HG03095 (cell line): ENCODE results near the gene OGA.
A peak's percentile ranks its signal among the peaks of the same experiment; 100 is the strongest.
"Not testable (repeated sequence)": the region's sequence is repeated elsewhere in the genome, so short reads cannot be mapped to it uniquely, and the experiment has no call there.

Experiments
- ATAC-seq: cut with Tn5 transposase; IDR thresholded peaks from one replicate; pipeline ENCODE4 v1.9.1; 2021; ENCODE audit warnings: moderate library complexity; ENCODE audit not compliant: unreplicated experiment

The OGA gene

DNA sequence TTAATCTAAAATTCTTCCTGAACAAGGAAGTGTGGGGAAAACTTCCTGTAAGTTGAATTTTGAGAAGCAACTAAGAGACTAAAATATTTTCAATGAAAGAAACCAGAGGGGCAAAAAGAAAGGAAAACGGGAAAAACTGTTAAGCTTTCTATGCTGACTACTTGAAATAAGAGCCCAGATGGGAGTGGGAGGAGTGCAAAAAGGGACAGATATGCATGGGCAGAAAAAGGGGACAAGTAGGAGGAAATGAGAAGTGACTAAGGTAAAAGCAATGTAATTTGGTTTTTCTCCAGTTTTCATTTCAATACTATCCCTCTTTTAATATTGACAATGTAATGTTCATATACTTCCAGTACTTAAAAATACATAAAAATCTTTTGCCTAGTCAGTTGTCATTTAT is 11.1 kb downstream of the OGA start:
- no peak for ATAC-seq

DNA sequence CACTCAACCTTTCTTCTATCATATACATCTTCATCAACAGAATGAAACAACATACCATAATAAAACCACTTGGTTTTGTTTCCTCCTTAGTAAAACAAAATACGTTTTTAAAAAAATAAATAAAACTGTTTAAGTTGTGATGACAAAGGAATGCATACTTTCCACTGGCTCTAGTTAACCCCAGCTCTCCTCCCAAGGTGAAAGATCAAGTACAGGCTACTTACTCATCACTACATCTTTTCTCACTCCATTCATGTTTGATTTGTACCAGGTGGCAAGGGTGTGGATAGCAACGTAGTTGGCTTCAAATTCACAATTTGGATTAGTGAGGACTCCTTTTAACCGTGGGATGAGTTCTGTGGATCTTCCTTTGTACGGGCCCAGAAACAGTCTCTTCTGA is 14.7 kb downstream of the OGA start:
- no peak for ATAC-seq

DNA sequence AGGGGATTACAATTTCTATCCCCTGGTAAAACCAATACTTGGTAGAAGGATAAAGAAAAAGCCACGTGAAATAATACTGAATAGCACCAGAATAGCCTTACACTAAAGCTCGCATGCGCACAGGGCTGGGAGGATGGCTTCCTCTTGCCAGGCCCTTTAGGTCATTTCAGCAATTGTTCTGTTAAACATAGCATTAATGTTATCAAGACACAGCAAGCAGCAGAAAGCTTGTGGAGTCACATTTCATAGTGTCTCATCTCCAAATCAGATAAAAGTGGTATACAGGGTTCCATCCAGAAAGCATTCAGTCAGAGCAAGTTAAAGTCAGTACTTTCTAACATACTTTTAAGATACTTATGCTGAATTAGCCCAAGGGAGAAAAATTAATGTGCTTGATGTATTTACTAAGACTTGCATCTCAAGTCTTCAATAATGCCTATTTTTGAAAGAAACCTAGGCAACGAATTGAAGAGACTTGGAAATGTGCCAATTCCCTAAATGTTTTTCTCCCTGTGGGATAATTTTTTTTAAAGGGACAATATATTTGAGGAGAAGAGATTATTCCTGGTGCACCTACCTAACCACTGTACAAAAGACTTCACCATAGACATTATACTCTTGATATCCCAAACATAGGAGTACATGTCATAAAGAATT is 20.7 kb downstream of the OGA start:
- ATAC-seq: no peak

GRCh38 chr10:101793526-101793925 is 24.7 kb downstream of the OGA start:
- no peak for ATAC-seq

- no peak for ATAC-seq
Observed at GRCh38 chr10:101789686-101790085, 28.6 kb downstream of the OGA start.

DNA sequence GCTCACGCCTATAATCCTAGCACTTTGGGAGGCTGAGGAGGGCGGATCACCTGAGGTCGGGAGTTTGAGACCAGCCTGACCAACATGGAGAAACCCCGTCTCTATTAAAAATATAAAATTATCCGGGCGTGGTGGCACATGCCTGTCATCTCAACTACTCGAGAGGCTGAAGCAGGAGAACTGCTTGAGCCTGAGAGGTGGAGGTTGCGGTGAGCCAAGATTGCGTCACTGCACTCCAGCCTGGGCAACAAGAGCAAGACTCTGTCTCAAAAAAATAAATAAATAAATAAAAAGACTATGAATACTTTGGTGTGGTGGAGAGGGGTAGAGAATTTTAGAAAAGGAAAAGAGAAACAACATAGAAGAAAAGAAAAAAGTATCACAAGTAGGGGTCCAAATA is 29.0 kb downstream of the OGA start:
- not testable (repeated sequence) for ATAC-seq

GRCh38 chr10:101785801-101786200 is 32.4 kb downstream of the OGA start:
- no peak for ATAC-seq

- ATAC-seq: no peak
Observed at GRCh38 chr10:101784558-101784957, 33.7 kb downstream of the OGA start.

DNA sequence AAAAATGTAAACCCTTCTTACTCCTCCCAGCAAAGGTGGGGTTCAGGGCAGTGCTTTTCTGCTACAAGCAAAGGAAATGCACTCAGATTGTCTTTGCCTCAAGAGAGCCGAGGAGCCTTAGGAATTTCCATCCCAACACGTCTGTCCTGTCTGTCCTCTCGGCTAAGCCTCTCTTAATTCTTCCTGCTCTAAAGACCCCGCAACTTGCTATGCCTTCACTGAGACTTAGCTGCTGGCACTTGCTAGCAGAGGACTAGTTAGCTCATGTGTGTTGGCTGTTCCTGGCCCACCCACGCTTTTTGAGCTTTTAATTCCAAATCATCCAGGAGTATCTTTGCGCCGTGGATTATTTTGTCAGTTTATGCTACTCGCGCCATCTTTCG is 34.5 kb downstream of the OGA start:
- no peak for ATAC-seq

GRCh38 chr10:101782811-101783735 is 35.2 kb downstream of the OGA start, which contains the start of gene NPM3:
NPM3 (minus strand) TSS chr10:101783446; CDS start chr10:101783390, 56 bp downstream.
- ATAC-seq: peak; percentile 59

DNA sequence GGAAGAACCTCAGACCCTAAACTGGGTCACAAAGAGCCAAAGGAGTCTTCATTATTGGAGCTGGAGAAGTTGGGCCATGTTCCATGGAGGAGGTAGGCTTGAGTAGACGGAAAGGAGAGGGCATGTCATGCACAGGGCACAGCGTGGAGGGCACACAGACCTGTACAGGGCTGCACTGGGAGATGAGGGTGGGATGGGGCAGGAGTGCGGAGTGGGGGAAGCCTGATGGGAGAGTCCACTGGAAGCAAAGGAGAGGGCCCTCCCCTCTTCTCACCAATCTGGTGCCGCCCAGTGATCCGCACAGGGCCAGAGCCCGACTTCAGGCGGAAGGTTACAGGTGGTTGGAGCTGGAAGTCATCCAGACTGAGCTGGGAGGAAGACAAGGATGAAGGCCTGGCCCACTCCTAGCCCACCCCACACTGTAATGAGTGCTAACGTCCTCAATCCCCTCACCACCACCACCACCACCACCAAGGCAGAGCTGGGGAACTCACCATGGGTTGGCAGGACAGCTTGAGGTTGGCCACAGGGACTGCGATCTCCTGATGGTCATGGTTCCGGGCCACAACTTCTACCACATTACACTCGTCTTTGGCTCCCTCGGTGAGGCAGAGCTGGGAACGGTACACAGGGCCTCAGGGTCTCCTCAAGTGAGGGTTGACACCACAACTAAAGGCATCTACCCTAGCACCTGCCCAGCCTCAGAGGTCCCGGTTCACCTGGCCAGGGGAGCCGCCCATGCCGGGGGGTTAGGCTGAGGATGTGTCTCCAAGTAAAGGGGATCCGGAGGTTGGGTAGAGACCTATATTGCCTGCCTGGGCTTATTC is 36.0 kb downstream of the OGA start:
- ATAC-seq: no peak

DNA sequence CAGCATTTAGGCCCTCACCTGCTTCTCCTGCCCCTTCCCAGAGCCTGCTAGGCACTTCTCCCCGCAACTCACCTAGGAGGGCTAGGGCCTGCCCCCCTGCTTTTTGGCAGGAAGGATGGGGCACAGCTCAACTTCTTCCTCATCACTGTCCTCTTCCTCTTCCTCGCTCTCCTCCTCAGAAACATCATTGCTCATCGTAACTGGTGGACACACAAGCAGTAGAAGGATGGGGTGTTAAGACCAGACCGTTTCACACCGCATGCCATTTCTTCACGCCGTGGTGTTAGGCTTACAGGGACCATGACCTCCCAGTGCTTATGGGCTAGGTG is 36.6 kb downstream of the OGA start:
- no peak for ATAC-seq

GRCh38 chr10:101780818-101781654 is 37.2 kb downstream of the OGA start:
- no peak for ATAC-seq

DNA sequence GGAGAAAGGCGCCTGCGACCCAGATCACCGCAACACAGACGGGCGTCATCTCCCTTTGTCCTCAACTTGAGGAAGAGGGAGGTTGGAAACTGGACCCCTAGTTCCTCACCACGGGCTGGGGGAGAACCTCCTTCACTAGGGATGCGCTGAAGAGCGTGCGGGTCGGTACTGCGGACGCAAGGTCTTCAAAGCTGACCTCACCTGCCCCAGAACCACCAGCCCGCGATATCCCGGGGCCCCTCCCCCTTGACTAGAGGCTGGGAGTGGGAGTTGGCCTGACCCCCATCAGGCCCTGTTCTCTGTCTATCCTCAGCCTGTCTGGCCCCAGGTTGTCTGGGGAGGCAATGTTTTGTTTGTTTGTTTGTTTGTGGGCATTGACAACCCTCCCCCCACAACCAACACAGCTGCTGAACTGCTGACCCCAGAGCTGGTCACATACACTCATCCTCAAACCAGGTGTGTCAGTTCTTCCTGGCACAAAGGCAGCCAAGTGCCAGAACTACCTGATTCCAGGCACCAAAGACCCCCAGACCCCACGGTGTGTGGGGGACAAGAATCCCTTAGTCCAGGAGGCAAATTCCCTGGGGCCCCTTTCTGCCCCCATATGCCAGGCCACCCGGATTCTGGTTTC is 37.9 kb downstream of the OGA start:
- no peak for ATAC-seq

- ATAC-seq: peak; percentile 43
Observed at GRCh38 chr10:101779544-101780186, 38.6 kb downstream of the OGA start.

- no peak for ATAC-seq
Observed at GRCh38 chr10:101778781-101779543, 39.3 kb downstream of the OGA start.

- ATAC-seq: no peak
Observed at GRCh38 chr10:101778151-101778780, 40.0 kb downstream of the OGA start.

DNA sequence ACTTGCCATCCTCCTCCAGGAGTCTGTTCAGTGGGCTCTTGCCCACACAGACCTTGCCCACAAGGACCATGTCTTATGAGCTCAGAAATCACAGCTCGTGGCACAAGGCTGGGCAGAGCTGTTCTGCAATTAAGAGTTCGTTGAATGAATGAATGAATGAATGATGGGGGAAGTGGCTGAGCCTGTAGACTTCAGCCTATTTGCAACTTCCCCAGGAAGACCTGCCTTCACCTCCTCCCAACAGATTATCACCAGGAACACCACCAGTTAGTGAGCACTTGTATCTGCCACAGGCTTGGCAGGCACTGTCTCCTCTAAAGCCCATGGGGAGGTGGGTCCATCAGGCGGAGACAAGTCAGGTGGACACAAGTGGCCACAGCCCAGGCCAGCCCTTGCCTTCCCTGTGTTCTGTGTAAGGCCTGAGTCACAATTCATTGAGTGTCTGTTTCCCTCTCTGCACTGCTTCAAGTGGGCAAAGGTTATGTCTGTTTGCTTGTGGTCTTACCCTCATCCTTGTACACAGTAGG is 40.6 kb downstream of the OGA start:
- no peak for ATAC-seq
